GM19438 (cell line): Measurements from ENCODE around the gene TAF3.
"Not testable (repeated sequence)": the region's sequence is repeated elsewhere in the genome, so short reads cannot be mapped to it uniquely, and the experiment has no call there.

Source experiments
- ATAC-seq: cut with Tn5 transposase; IDR thresholded peaks from one replicate; pipeline ENCODE4 v1.9.1; 2021; ENCODE audit warnings: low read depth; ENCODE audit not compliant: unreplicated experiment

Gene TAF3

GRCh38 chr10:7808686-7809267 is 9.5 kb upstream of the TAF3 start:
- no peak for ATAC-seq

DNA sequence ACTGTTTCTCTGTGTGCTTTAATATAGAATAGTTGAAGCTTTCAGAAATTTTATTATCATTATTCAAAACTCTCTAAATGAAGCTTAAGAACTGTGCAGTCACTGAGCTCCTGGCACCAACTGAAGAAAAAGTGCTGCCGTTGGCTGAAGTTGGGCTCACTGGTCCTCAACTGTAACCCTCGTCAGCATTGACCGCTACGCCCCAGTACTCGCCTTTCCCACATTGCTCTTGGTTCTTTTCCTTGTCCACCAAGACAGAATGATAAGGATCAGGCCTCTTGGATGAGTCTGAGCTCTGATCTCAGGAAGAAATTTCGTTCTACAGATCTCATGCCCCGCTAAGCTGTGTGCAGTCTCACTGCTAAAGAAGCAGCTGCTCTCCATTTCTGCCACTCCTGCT is 7.9 kb upstream of the TAF3 start:
- ATAC-seq = no peak

GRCh38 chr10:7811000-7811399 is 7.3 kb upstream of the TAF3 start:
- ATAC-seq = no peak

DNA sequence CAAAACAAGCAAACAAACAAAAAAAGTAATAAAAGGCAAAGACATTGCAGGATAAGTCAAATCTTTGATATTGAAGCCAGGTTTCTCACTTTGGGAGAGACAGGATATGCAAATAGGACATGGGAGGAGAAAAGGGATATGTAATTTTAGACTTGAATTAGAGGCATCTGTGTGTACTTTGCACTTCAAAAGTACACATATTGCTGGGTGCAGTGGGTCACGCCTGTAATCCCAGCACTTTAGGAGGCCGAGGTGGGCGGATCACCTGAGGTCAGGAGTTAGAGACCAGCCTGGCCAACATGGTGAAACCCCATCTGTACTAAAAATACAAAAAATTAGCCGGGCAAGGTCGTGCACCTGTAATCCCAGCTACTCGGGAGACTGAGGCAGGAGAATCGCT is 6.6 kb upstream of the TAF3 start:
- ATAC-seq = not testable (repeated sequence)

DNA sequence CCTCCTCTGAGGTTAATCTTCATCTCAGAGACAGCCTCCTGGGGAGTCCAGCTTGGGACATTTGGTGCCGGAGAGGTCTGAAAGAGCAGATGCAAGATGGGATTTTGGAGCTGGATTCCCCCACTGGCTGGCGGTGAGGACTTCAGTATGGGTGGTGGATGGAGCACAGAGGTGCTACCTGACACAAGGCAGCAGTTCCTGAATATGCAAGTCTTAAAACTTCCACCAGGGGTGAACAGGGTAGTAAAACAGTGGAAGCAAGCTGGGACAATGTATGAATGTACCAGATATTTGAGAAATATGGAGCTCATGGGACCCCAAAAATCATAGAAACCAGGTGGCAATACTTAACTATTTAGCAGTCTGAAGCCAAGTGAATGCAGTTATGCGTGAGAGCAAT is 4.8 kb upstream of the TAF3 start:
- no peak for ATAC-seq

DNA sequence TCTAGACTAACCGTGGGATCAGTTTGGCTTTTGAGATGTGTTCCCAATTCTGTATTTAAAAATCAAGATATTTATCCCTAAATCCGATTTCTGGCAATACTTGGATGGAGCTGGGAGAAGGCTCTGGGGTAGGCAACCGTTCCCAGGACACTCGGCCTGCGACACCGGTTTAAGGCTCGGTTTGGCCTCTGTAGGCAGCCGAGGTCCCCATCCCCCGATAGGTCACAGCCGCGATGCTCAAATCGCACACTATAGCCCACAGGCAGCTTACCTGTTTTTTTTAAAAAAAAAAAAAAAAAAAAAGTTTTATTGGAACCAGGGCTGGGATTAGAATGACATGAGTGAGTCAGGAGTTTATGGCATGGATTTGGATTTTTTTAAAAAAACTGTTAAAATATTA is 729 bp upstream of the TAF3 start:
- no peak for ATAC-seq

DNA sequence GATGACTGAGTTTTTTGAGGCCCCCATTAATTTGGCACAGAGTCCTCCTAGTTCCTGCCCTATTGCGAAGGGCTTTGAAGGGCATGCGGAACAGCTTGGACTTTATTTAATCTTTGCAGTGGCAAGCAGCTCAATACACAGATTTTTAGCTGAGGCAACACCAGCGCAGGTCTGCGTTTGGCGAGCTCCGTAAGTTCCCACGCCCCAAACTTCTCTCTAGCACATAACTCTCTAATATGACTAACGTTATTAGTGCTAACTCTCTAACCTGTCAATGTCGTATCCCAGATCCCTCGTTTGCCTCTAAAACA is 366 bp upstream of the TAF3 start:
- ATAC-seq = no peak

DNA sequence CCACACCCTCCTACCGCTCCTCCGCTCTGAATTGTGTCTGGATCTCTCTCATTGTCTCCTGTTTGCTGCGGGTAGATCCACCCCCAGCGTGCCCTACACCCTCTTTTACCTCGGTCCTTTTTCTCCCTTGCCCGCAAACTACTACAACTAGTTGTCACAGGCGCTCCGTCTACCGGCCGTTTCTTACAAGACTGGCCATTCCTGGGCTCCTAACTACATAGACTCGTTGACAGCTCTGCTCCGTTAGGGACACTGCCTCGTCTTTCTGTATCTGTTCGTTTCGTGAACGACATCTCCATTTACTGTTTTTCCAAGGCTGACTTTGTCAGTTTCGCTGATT is 786 bp downstream of the TAF3 start:
- peak; percentile 52 for ATAC-seq

DNA sequence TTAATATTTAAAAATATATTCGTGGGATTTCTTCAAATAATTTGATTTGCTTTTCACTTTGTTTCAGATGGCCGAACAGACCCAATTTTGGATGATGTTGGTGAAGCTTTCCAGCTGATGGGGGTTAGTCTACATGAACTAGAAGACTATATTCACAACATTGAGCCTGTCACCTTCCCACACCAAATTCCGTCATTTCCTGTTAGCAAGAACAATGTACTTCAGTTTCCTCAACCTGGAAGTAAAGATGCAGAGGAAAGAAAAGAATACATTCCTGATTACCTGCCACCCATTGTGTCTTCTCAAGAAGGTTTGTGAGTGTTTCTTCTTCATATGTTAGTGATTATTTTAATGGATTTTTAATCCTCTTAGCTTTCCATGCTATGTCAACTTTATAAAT is 5.9 kb downstream of the TAF3 start:
- ATAC-seq = no peak

GRCh38 chr10:7826971-7827370 is 8.7 kb downstream of the TAF3 start:
- no peak for ATAC-seq

- no peak for ATAC-seq
Observed at GRCh38 chr10:7829289-7829834, 11.1 kb downstream of the TAF3 start.

DNA sequence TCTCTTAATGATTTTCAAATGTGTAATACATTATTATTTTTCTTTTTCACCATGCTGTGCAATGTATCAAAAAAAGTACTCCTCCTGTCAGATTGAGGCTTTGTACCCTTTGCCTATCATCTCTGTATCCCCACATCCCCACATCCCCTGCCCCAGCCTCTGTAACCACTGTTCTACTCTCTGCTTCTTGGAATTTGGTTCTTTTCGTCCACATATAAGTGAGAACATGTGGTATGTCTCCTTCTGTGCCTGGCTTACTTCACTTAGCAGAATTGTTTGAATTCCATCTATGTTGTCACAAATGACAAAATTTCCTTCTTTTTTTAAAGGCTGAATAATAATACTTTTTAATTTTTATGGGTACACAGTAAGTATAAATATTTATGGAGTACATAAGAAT is 13.8 kb downstream of the TAF3 start:
- no peak for ATAC-seq

GRCh38 chr10:7833210-7833609 is 14.9 kb downstream of the TAF3 start:
- no peak for ATAC-seq

GRCh38 chr10:7834262-7834661 is 16.0 kb downstream of the TAF3 start:
- no peak for ATAC-seq

GRCh38 chr10:7836571-7836970 is 18.3 kb downstream of the TAF3 start:
- ATAC-seq = no peak

- no peak for ATAC-seq
Observed at GRCh38 chr10:7846591-7846990, 28.3 kb downstream of the TAF3 start.

DNA sequence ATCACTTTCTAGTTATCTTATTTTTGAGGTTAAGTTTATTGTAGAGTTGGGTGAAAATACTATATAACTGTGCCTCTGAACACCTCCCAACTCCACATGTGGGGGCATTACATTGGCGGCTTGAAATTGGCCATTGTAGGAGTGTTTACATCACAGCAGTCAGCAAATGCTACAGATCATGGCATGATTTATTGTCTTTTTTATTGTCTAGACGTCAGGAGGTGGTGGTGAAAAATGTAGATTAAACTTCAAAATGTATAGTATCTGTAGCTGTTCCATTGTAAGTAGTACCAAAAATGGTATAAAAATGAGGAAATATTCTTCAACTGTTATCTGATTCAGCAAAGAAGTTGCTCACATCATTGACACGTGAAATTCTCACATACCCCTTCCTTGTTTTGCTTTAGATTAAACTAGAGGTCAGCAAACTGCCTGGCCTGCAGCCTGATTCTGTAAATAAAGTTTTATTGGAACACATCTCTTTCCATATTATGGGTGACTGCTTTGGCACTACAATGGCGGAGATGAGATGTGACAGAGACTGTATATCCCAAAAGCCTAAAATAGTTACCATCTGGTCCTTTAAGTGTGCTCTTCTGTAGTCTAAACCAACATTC is 35.0 kb downstream of the TAF3 start:
- no peak for ATAC-seq

DNA sequence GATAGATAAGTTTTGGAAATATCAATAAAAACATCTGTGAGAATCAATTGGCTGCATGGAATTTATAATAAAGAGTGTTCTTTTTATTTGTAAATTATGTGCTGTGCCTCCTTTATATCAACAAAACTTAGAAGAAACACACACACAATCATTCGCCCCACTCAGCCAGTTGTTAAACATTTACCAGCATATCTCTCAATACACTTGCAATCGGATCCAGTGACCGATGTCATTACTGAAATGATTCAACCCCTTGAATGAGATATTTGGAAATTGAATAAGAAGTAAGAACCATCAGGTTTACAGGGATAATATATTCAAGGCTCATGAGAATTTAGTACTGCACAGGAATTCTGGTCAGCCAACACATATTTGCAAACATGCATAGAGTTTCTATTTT is 35.6 kb downstream of the TAF3 start:
- ATAC-seq = no peak

DNA sequence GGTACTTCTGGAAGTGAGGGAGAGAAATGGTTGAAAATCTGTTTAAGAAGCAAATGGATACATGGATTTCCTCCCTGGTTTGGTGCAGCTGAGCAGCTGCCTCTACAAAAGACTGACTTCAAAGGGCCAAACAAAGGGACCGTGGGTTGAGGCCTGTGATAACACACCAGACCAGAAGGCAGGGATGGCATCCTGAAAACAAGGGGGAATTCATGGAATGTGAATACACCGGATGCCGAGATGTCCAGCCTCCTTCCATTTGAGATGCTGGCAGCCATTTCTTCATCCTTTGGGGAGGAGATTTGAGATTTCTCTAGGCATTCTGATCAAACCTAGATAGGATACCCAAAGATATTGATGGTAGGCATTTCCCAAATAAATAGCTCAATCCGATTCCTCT is 36.9 kb downstream of the TAF3 start:
- no peak for ATAC-seq

- no peak for ATAC-seq
Observed at GRCh38 chr10:7856678-7857077, 38.4 kb downstream of the TAF3 start.

DNA sequence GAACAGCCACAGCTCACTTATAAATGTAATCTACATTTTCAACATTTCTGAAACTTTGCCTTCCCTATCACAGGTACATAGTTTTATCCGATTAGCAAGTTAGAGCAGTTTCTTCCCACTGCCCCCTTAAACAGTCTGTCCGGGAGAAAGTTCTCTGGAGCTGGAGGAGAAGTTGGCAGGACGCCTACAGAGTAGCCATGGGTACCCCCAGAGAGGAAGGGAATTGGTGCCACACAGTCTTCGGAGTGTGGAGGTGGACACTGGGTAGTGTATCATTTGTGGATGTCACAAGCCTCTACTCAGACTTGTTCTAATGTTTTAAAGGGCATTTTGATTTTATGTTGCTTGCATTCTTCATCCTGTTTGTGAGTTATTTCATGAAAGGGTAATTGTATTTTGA is 39.0 kb downstream of the TAF3 start:
- no peak for ATAC-seq

- no peak for ATAC-seq
Observed at GRCh38 chr10:7861509-7862120, 43.3 kb downstream of the TAF3 start.
